GM23338 (cell line): Measurements from ENCODE around the gene DUSP8. TPM values are rescaled to one million over a fixed set of nuclear protein-coding genes. Genes with fewer than 3 reads are reported as not detected.
A peak's percentile ranks its signal among the peaks of the same experiment; 100 is the strongest.

Experiments
- ATAC-seq: fragments of 200-7000 bp; cut with Tn5 transposase; 3 replicates; pipeline ENCODE4 v1.9.1; 2020
- DNase-seq: peaks from one replicate; pipeline ENCODE4 v3.0.0-alpha.2; 2015; ENCODE audit warnings: low spot score
- H2AFZ ChIP-seq: fragments of 200-600 bp; sonication (generic); 2 replicates; pipeline ENCODE4 v1.8.0; 2016; ENCODE audit warnings: antibody characterized with exemption, mild to moderate bottlenecking, moderate library complexity
- H3F3A ChIP-seq: fragments of 200-600 bp; sonication (generic); replicated peaks from 2 replicates; pipeline ENCODE4 v1.8.0; 2017; ENCODE audit warnings: antibody characterized with exemption, mixed run types, low read depth
- H3K27ac ChIP-seq: fragments of 200-600 bp; sonication (generic); 2 replicates; pipeline ENCODE4 v1.6.1; 2016; ENCODE audit warnings: low read depth
- H3K27me3 ChIP-seq: fragments of 200-600 bp; sonication (generic); 2 replicates; pipeline ENCODE4 v1.8.0; 2016; ENCODE audit warnings: mild to moderate bottlenecking, mixed run types, moderate library complexity; ENCODE audit not compliant: insufficient read depth
- H3K36me3 ChIP-seq: fragments of 200-600 bp; sonication (generic); 2 replicates; pipeline ENCODE4 v1.8.0; 2016; ENCODE audit warnings: mild to moderate bottlenecking; ENCODE audit not compliant: insufficient read depth
- H3K4me1 ChIP-seq: fragments of 200-600 bp; sonication (generic); 2 replicates; pipeline ENCODE4 v1.8.0; 2016; ENCODE audit warnings: mild to moderate bottlenecking, moderate library complexity; ENCODE audit not compliant: insufficient read depth
- H3K4me2 ChIP-seq: fragments of 200-600 bp; sonication (generic); 2 replicates; pipeline ENCODE4 v1.7.1; 2017; ENCODE audit warnings: mixed run types
- H3K4me3 ChIP-seq: fragments of 200-600 bp; sonication (generic); 2 replicates; pipeline ENCODE4 v1.6.1; 2016; ENCODE audit warnings: mixed run types
- H3K79me2 ChIP-seq: fragments of 200-600 bp; sonication (generic); replicated peaks from 2 replicates; pipeline ENCODE4 v1.8.0; 2017; ENCODE audit warnings: mild to moderate bottlenecking; ENCODE audit not compliant: insufficient read depth
- H3K9me2 ChIP-seq: fragments of 200-600 bp; sonication (generic); 2 replicates; pipeline ENCODE4 v1.8.0; 2017; ENCODE audit not compliant: insufficient read depth
- H4K20me1 ChIP-seq: fragments of 200-600 bp; sonication (generic); replicated peaks from 2 replicates; pipeline ENCODE4 v1.8.0; 2017; ENCODE audit warnings: mild to moderate bottlenecking; ENCODE audit not compliant: insufficient read depth
- H3K27ac Mint-ChIP-seq: 2 replicates; pipeline ENCODE4 v1.8.0; 2020; ENCODE audit warnings: inconsistent platforms, mild to moderate bottlenecking, moderate library complexity, mixed read lengths
- H3K27me3 Mint-ChIP-seq: 3 replicates; pipeline ENCODE4 v1.8.0; 2022; ENCODE audit warnings: low read depth, mild to moderate bottlenecking, moderate library complexity, mixed read lengths, inconsistent platforms; ENCODE audit not compliant: insufficient read depth, poor library complexity
- H3K36me3 Mint-ChIP-seq: 3 replicates; pipeline ENCODE4 v1.8.0; 2021; ENCODE audit warnings: low read depth, mild to moderate bottlenecking, inconsistent platforms, moderate library complexity, mixed read lengths
- H3K4me1 Mint-ChIP-seq: 3 replicates; pipeline ENCODE4 v1.8.0; 2020; ENCODE audit warnings: mild to moderate bottlenecking, inconsistent platforms, mixed read lengths
- H3K4me3 Mint-ChIP-seq: 3 replicates; pipeline ENCODE4 v1.8.0; 2021; ENCODE audit warnings: moderate library complexity, mild to moderate bottlenecking, inconsistent platforms, mixed read lengths
- H3K9me3 Mint-ChIP-seq: 3 replicates; pipeline ENCODE4 v1.8.0; 2020; ENCODE audit warnings: moderate library complexity, mild to moderate bottlenecking, inconsistent platforms, mixed read lengths
- CREB1 ChIP-seq: fragments of 250-450 bp; sonication (Bioruptor Pico); IDR thresholded peaks from 2 replicates; pipeline ENCODE4 v1.5.0; 2020; ENCODE audit warnings: low read depth, mild to moderate bottlenecking, moderate library complexity
- REST ChIP-seq: IDR thresholded peaks from one replicate; pipeline ENCODE4 v1.6.1; 2018; ENCODE audit warnings: antibody characterized with exemption; ENCODE audit not compliant: unreplicated experiment
- ZNF114 ChIP-seq: fragments of 250-450 bp; sonication (Bioruptor Pico); IDR thresholded peaks from 2 replicates; pipeline ENCODE4 v1.5.0; 2020; ENCODE audit warnings: mild to moderate bottlenecking, moderate library complexity
- polyA plus RNA-seq: library from polyadenylated mRNA; unstranded; fragments of >200 nt; fragmentation: Nextera tagmentation; extraction: Ambion mirVana; gene quantifications from 2 replicates; pipeline ENCODE4 v1.2.1, GENCODE V29; 2016
- total RNA-seq: library from RNA; depleted of rRNA; stranded (reverse); fragments of >200 nt; shearing (Covaris generic); gene quantifications from 2 replicates; pipeline ENCODE4 v1.2.3, GENCODE V29; 2014
- TF ChIP-seq, protein P1 (sequence below), 2 experiments: fragments of 200-600 bp in 1 of 2; sonication (generic) in 1 of 2; conservative IDR thresholded peaks; 2 replicates each; pipeline versions ENCODE4 v1.5.1 to v1.6.1; 2016 to 2017; ENCODE audit warnings: antibody characterized with exemption in 2 of 2, low read depth in 2 of 2, mild to moderate bottlenecking in 2 of 2, moderate library complexity in 1 of 2
- TF ChIP-seq, protein P2 (sequence below): IDR thresholded peaks from 2 replicates; pipeline ENCODE4 v1.6.1; 2016; ENCODE audit warnings: antibody characterized with exemption
- TF ChIP-seq, protein P3 (sequence below): fragments of 250-450 bp; sonication (Bioruptor Pico); IDR thresholded peaks from 2 replicates; pipeline ENCODE4 v1.5.0; 2020; ENCODE audit warnings: mild to moderate bottlenecking, moderate library complexity

Gene DUSP8
- total and polyA plus RNA-seq, 2 experiments from 2014 or later: 1.1 TPM

DNA sequence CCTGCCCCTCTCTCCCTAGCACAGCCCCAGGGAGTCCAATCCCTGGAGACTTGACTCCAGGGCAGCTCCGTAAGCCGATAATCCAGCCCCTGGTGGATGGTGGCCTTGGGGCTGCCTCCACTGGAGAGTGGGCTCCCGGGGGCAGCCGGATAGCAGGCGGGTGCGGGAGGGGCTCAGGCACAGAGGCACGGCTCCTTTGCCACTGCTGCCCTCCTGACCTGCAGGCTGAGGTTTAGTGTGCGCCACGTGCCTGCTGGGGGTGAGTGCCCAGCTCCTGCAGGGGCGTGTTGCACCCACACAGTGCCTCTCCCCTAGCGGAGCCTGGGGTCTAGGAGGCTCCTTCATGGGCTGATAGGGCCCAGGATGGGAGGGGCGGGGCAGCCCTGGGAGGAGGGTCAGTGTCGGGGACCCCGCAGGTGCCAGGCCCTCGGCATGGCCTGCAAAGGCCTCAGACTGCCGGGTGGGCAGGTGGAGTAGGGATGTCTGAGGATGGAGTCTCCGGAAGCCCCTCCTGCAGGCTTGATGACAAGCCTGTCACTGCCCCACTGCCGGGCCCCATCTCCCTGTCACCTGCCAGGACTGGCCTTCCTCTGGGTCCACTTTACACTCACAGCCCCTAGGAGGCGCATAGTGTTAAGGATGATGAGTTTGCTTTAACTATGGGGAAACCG is 5.6 kb downstream of the DUSP8 start:
- Histone ChIP-seq H3K4me2 (no peak overlapping the region), H3K4me3 (no peak overlapping the region), H3K27me3 (peaks cover 26% of the 10 kb centered on the region), H3K9me2 (no peaks in the 10 kb centered on the region), H3F3A (peaks cover 5% of the 10 kb centered on the region; the same call in 1 of the 2 replicates), H2AFZ (no peak overlapping the region), H3K36me3 (no peaks in the 10 kb centered on the region), H3K79me2 (no peaks in the 10 kb centered on the region), H4K20me1 (no peaks in the 10 kb centered on the region), H3K27ac (no peak overlapping the region), H3K4me1 (peaks cover 27% of the 10 kb centered on the region)
- no peaks in the 10 kb centered on the region for H3K9me3 Mint-ChIP-seq
- H3K27ac Mint-ChIP-seq: no peak overlapping the region
- no peak overlapping the region for H3K4me3 Mint-ChIP-seq
- no peaks in the 10 kb centered on the region for H3K36me3 Mint-ChIP-seq
- peaks cover 24% of the 10 kb centered on the region for H3K27me3 Mint-ChIP-seq
- TF ChIP-seq, protein P1, sequence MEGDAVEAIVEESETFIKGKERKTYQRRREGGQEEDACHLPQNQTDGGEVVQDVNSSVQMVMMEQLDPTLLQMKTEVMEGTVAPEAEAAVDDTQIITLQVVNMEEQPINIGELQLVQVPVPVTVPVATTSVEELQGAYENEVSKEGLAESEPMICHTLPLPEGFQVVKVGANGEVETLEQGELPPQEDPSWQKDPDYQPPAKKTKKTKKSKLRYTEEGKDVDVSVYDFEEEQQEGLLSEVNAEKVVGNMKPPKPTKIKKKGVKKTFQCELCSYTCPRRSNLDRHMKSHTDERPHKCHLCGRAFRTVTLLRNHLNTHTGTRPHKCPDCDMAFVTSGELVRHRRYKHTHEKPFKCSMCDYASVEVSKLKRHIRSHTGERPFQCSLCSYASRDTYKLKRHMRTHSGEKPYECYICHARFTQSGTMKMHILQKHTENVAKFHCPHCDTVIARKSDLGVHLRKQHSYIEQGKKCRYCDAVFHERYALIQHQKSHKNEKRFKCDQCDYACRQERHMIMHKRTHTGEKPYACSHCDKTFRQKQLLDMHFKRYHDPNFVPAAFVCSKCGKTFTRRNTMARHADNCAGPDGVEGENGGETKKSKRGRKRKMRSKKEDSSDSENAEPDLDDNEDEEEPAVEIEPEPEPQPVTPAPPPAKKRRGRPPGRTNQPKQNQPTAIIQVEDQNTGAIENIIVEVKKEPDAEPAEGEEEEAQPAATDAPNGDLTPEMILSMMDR (conservative IDR thresholded peaks at IDR 0.05; ENCODE audit: low read depth in 2 of 2): peak; percentile 45 to 53
- TF ChIP-seq, protein P2, sequence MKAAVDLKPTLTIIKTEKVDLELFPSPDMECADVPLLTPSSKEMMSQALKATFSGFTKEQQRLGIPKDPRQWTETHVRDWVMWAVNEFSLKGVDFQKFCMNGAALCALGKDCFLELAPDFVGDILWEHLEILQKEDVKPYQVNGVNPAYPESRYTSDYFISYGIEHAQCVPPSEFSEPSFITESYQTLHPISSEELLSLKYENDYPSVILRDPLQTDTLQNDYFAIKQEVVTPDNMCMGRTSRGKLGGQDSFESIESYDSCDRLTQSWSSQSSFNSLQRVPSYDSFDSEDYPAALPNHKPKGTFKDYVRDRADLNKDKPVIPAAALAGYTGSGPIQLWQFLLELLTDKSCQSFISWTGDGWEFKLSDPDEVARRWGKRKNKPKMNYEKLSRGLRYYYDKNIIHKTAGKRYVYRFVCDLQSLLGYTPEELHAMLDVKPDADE: no peak
- DNase-seq (no peak), ATAC-seq (no peak)
- H3K4me1 Mint-ChIP-seq: peaks cover 21% of the 10 kb centered on the region

DNA sequence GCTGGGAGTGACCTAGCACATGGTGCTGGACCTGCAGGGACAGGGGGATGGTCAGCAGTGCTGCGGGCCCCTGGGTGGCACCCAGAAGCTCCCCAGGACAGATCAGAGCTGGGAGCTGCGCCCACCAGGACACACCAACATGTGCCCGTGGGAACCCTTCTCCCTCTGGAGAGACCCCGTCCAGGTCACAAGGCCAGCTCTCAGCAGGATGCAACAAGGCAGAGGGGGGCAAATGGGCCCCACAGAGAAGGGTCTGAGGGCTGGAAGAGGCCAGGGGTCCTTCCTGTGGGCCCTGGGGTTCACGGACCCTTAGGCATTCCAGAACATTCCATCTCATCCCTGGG is 6.2 kb downstream of the DUSP8 start:
- Histone ChIP-seq H3K79me2 (no peaks in the 10 kb centered on the region), H3K27me3 (peaks cover 20% of the 10 kb centered on the region)
- no peaks in the 10 kb centered on the region for H3K36me3 Mint-ChIP-seq
- TF ChIP-seq CREB1 (CRISPR knock-in tag) (no peak), REST (no peak), ZNF114 (CRISPR knock-in tag) (no peak)
- TF ChIP-seq, protein P3, sequence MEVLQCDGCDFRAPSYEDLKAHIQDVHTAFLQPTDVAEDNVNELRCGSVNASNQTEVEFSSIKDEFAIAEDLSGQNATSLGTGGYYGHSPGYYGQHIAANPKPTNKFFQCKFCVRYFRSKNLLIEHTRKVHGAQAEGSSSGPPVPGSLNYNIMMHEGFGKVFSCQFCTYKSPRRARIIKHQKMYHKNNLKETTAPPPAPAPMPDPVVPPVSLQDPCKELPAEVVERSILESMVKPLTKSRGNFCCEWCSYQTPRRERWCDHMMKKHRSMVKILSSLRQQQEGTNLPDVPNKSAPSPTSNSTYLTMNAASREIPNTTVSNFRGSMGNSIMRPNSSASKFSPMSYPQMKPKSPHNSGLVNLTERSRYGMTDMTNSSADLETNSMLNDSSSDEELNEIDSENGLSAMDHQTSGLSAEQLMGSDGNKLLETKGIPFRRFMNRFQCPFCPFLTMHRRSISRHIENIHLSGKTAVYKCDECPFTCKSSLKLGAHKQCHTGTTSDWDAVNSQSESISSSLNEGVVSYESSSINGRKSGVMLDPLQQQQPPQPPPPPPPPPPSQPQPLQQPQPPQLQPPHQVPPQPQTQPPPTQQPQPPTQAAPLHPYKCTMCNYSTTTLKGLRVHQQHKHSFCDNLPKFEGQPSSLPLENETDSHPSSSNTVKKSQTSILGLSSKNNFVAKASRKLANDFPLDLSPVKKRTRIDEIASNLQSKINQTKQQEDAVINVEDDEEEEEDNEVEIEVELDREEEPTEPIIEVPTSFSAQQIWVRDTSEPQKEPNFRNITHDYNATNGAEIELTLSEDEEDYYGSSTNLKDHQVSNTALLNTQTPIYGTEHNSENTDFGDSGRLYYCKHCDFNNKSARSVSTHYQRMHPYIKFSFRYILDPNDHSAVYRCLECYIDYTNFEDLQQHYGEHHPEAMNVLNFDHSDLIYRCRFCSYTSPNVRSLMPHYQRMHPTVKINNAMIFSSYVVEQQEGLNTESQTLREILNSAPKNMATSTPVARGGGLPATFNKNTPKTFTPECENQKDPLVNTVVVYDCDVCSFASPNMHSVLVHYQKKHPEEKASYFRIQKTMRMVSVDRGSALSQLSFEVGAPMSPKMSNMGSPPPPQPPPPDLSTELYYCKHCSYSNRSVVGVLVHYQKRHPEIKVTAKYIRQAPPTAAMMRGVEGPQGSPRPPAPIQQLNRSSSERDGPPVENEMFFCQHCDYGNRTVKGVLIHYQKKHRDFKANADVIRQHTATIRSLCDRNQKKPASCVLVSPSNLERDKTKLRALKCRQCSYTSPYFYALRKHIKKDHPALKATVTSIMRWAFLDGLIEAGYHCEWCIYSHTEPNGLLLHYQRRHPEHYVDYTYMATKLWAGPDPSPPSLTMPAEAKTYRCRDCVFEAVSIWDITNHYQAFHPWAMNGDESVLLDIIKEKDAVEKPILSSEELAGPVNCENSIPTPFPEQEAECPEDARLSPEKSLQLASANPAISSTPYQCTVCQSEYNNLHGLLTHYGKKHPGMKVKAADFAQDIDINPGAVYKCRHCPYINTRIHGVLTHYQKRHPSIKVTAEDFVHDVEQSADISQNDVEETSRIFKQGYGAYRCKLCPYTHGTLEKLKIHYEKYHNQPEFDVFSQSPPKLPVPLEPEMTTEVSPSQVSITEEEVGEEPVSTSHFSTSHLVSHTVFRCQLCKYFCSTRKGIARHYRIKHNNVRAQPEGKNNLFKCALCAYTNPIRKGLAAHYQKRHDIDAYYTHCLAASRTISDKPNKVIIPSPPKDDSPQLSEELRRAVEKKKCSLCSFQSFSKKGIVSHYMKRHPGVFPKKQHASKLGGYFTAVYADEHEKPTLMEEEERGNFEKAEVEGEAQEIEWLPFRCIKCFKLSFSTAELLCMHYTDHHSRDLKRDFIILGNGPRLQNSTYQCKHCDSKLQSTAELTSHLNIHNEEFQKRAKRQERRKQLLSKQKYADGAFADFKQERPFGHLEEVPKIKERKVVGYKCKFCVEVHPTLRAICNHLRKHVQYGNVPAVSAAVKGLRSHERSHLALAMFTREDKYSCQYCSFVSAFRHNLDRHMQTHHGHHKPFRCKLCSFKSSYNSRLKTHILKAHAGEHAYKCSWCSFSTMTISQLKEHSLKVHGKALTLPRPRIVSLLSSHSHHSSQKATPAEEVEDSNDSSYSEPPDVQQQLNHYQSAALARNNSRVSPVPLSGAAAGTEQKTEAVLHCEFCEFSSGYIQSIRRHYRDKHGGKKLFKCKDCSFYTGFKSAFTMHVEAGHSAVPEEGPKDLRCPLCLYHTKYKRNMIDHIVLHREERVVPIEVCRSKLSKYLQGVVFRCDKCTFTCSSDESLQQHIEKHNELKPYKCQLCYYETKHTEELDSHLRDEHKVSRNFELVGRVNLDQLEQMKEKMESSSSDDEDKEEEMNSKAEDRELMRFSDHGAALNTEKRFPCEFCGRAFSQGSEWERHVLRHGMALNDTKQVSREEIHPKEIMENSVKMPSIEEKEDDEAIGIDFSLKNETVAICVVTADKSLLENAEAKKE (CRISPR knock-in tag): no peak
- TF ChIP-seq, protein P2: no peak

More for the DNA sequence above, 6.2 kb downstream of the DUSP8 start:
- Mint-ChIP-seq H3K4me3 (no peak overlapping the region), H3K27ac (no peak overlapping the region), H3K27me3 (peaks cover 24% of the 10 kb centered on the region), H3K9me3 (no peaks in the 10 kb centered on the region), H3K4me1 (peaks cover 21% of the 10 kb centered on the region)
- H3K27ac ChIP-seq: no peak overlapping the region
- H3K36me3 ChIP-seq: no peaks in the 10 kb centered on the region
- H3K4me1 ChIP-seq: peaks cover 25% of the 10 kb centered on the region
- no peaks in the 10 kb centered on the region for H4K20me1 ChIP-seq
- no peak overlapping the region for H3K4me3 ChIP-seq
- H3K4me2 ChIP-seq: no peak overlapping the region
- DNase-seq: no peak
- no peaks in the 10 kb centered on the region for H3K9me2 ChIP-seq
- H2AFZ ChIP-seq: no peak overlapping the region
- ATAC-seq: no peak
- peaks cover 5% of the 10 kb centered on the region; the same call in 1 of the 2 replicates for H3F3A ChIP-seq
